ENCODE data around the gene KIF17.

The KIF17 gene

DNA sequence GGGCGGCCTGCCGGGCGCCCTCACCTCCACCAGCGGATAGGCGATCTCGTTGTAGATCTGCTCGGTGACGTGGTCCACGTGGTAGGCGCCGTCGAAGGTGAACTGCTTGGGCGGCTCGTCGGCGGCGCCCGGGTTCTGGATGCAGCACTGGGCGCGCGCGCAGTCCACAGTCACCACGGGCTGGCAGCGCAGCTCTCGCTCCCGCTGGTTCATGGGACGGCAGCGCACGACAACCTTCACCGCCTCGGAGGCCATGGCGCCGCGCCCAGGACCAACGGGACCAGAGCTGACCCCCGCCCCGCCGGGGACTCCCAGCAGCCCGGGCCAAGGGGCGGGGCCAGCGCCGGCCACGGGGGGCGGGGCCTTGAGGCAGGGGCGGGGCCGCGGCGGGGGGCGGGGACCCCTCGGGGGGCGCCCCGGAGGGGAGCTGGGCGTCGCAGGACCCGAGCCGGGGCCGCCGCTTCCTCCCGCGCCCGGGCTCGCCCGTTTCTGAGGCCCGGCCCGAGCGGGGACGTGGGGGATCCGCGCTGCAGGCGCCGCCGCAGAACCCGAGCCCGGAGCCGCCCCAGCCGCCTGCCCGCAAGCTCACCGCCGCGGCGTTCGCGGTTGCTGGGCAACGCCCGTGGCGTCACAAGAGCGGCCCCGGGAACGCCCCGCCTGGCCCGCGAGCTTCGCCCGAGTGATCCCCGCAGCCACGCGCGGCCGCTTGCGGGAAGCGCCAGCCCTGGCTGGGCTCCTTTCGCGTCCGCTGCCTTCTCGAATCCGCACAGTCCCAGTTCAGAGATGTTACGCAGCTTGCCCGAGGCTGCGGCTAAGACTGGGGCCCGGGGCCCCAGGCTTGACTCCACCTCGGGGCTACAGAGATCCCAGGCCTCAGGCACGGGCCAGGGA lies at the start of gene KIF17:
TSS of gene KIF17 (minus strand) at position 556 of the 891 bp plus-strand sequence. CDS start at position 255, 301 bp downstream.
- DNase-seq = peak; percentile 56

DNA sequence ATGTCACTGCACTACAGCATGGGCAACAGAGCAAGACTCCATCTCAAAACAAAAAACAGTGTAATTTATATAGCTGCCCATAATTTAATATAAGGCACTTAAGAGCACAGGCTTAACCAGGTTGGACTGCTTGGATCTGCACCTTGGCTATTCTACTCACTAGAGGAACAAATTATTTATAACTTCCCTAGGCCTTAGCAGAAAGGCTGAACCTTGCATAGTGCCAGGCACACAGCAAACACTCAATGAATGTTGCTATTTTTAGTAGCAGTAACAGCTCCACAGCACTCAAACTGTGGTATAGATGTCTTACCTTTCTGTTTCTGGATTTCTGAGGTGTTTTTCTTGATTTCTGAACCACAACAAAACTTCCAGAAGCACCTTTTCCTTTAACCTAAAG lies 49.5 kb upstream of the KIF17 start:
- no peak for DNase-seq

DNA sequence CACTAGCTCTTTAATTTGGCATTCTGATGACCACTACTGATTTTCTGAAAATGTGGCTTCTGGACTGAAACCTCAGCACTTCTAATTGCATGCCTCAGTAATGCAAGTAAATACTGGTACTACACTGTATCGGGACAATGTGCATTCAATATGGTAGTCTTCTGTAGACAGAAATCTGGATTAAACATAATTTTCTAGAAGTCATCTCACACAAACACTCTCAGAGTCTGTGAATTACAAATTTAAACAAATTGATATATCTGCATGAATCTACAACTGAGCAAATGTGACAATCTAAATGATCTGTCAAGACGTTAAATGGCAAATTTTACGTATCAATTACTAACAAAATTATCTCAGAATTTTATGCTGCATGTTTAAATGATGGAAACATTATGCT lies 45.6 kb upstream of the KIF17 start:
- no peak for DNase-seq

DNA sequence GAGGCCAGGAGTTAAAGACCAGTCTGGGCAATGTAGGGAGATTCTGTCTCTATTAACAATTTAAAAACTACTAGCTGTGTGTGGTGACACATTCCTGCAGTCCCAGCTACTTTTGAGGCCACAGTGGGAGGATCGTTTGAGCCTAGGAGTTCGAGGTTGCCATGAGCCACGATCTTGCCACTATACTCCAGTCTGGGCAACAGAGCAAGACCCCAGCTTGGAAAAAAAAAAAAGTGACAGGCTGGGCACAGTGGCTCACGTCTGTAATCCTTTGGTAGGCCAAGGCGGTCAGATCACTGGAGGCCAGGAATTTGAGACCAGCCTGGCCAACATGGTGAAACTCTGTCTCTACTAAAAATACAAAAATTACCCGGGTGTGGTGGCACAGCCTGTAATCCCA lies 42.5 kb upstream of the KIF17 start:
- DNase-seq = no peak

DNA sequence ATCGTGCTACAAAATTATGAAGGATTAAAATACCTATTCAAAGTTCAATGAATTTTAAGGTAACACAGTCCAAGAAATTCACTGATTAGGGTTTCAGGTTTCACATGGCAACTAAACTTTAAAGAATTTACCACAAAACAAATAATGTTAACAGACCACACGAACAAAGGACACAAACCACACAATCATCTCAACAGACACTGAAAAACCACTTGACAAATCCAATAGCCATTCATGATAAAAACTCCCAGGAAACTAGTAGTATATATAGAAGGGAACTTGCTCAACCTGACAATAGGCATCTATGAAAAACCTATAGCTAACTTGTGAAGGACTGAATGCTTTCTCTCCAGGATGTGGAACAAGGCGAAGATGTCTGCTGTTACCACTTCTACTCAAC lies 35.8 kb upstream of the KIF17 start:
- no peak for DNase-seq

DNA sequence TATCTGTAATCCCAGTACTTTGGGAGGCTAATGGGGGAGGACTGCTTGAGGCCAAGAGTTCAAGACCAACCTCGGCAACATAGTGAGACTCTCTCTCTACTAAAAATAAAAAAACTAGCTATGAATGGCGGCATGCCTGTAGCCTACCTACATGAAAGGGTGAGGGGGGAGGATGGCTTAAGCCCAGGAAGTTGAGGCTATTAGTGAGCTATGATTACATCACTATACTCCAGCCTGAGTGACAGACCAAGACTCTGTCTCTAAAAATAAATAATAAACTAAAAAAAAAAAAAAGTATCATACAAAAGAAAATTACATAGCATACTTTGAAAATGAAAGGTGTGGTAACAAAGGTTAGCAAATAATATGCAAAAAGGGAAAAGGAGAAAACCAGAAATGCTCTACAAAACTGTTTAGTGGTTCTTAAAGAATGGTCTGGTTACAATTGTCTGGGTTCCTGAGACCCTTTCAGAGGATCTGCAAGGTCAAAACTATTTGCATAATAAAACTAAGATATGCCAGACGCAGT lies 33.7 kb upstream of the KIF17 start:
- DNase-seq = no peak

DNA sequence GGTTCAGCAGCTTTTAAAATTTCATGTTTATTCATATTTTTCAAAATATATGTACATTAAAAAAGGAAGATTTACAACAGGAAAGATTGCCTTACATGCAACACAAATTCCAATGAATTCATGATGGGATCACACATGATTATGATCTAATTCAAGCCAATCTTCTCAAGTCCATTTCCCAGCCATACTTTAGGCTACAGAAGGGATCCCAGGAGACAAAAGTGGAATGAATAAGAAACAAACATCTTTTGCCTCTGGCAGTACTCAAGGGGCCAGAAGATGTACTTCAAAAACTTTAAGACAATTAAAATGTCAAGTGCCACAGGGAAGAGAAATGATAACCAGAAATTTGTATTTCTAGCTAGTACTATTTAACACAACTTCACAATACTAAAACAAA lies 24.9 kb upstream of the KIF17 start:
- DNase-seq = no peak

DNA sequence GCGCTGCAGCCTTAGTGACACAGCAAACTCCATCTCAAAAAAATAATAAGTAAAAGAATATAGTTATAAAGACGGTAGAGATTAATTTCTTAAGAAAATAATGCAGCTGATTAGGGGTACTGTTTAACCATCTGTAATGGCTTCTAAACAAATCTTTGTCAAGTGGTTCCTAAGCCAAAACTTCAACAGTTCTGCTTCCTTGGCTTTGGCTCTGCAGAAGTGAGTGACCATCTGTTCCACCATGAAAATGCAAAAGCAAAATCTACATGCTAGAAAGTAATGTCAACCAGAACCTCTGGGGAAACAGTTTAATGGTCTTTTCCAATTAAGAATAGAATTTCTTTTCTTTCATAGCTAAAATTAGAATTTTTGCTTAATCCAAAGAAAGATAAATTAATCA lies 23.0 kb upstream of the KIF17 start:
- DNase-seq = no peak

DNA sequence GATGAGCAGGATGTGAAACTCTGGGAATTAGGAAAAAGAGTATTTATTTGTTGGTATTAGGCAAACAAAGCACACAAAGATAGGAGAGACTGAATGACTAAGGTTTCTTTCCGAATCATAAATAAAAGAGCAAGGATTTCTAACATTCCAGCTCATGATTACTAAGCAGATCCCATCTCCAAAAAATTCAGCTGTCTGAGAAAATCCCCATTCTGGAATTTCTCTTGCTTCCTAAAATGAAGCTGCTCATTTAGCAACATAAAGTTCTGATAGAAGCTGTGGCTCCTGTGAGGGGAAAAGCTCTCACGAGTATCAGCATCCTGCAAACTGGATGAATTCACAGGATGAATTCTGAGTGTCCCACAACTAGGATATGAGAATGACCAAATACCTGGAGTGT lies 21.4 kb upstream of the KIF17 start:
- no peak for DNase-seq

DNA sequence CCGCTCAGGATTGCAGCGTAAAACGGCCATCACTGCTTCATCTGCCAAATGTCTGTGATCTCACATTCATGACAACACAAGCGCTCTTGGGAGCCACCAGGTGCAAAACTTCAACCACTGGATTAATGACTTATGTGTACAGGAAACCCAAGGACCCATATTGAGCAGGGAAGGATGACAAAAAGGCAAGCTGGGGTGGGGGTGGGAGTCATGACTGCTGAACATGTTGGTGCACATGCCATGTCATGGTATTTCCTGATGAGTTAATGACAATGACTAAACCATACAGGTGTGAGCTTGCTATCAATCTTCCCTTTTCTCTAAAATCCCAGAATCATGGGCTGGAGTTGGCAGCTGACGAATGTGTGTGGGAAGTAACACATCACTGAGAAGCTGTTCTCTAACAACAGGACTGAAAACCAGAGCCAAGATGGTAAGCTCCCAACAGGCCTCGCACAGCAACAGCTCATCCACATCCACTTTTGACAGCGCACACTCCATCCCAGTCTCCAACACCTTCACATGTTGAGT lies 17.8 kb upstream of the KIF17 start:
- DNase-seq = no peak

DNA sequence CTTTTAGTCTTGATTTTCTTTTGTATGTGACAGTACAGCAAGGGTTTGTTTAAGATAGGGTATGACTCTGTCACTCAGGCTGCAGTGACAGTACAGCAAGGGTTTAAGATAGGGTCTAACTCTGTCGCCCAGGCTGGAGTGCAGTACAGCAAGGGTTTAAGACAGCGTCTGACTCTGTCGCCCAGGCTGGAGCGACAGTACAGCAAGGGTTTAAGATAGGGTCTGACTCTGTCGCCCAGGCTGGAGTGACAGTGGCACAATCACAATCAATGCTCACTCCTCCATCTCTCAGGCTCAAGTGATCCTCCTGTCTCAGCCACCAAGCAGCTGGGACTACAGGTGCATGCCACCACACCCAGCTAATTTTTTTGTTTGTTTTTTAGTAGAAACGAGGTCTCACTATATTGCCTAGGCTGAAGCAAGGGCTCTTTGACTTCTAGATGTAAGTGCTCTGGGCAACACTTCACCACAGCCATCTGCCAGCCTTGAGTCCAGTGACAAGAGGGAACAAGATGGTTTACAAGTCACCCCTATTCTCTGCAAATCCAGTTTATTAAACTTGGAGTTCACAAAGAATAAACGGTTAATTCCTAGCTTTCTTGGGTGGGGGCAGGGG lies 15.7 kb upstream of the KIF17 start:
- DNase-seq = no peak

DNA sequence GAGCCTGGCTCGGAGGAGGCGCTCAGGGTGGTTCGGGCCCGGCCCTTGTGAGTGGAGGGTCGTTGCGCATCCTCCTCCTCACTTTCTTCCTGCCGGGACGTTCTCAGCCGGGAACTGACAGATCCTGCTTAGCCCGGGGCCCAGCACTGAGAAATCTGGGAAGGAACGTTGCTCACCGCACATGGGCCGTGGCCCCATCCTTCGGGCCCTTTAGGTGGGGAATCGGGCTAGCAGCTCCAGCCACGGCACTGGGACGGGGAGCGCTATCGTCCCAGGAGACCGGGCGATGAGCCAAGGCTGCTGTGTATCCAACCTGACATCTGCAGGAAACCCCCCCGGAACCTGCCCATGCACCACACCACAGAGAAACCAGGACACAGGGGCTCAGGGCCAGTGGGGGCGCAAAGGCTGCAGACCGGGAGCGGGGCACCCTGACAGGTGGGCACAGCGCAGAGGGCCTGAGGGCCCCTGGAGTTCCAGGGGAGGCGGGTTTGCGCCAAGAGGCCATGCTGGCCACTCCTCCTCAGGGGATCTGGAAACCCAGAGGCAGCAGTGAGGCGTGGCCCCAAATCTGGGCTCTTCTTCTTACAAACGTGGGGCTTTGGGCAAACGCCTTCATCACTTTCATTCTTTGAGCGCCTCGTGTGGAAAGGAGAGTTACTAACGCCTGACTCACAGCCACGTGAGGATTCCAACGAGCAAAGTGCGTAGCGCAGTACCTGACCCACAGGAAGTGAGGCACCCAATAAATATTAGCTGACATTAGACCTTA lies 15.0 kb upstream of the KIF17 start, which contains the start of gene SH2D5:
TSS of gene SH2D5 (minus strand) at position 116 of the 772 bp plus-strand sequence. CDS start 4,659 bp downstream, outside the sequence.
- DNase-seq = peak; percentile 83

DNA sequence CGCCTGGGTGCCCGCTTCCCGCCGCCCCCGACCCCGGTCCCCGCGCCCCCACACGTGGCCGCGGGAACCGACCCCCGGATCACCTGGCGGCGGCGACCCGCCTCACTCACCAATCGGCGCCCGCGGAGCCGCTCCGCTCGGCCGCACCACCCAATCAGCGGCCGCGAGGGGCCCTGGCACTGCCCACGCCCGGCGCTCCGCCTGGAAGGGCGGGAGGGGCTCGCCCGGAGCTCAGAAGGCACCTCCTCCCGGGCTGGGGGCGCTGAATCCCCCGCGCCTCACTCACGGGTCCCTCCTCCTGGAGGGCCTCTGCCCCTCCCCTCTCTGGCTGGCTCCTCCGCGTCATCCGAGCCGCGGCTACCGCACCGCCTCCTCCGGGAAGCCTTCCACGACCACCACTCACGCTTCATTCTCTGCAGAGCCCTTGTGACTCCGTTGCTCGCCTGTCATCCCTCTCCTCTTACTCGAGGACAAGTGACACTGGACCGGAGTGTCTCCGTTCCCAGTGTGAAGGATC lies 14.3 kb upstream of the KIF17 start:
- peak; percentile 50 for DNase-seq

DNA sequence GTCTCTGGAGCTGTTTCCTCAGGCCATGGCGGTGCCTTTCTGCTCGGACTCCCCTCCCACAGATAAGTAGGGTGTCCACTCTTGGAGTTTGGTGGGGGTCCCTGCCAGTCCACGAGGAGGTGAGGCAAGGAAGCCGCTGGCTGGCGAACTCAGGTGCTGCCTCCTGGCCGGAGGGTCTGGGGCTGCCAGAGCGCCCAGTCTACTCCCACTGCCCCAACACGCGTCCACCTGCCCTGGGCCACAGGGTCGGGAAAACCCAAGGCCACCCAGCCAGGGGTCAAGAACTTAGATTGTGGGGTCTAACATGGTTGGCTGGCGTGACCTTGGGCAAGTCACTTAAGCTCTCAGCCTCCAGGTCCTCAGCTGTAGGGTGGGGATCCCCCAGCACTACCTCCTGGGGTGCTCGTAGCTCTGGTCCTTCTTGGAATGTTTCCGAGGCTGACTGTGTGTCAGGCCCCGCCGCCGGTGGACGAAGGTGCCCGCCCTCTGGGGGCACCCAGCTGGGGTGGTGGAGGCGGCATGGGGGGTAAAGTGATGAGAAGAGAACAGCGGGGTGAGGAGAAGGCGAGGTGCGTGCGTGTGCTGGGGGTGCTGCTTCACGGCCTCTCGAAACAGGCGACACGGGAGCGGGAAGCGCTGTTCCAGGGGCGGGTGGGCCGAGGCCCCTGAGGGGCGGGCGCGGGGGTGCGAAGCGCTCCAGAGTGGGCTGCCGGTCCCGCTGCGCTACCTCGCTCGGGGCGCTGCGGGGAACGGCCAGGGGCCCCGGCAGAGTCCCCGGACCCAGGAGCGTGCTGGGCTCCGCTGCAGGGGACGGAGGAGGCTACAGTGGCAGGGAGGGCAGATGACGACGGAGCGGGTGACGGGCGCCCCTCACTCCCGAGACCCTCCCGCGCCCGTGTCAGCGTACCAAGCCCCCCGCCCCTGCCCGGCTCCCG lies 13.5 kb upstream of the KIF17 start:
- no peak for DNase-seq

DNA sequence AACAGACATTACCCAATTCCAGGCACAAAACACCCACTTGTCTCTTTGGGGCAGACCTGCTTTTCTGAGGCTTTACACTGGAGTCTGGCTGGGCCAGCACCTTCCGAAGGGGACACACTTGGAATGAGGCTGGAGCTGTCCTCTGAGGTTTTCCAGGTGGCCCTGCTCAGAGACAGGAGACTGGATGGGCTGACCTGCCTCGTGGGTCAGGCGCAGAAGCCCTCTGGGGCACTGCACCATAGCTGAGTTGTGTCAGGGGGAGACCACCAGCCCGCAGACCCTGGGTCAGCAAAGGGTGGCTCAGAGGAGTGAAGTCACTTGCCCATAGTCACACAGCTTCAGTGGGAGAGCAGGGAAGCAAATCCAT lies 12.9 kb upstream of the KIF17 start:
- no peak for DNase-seq

DNA sequence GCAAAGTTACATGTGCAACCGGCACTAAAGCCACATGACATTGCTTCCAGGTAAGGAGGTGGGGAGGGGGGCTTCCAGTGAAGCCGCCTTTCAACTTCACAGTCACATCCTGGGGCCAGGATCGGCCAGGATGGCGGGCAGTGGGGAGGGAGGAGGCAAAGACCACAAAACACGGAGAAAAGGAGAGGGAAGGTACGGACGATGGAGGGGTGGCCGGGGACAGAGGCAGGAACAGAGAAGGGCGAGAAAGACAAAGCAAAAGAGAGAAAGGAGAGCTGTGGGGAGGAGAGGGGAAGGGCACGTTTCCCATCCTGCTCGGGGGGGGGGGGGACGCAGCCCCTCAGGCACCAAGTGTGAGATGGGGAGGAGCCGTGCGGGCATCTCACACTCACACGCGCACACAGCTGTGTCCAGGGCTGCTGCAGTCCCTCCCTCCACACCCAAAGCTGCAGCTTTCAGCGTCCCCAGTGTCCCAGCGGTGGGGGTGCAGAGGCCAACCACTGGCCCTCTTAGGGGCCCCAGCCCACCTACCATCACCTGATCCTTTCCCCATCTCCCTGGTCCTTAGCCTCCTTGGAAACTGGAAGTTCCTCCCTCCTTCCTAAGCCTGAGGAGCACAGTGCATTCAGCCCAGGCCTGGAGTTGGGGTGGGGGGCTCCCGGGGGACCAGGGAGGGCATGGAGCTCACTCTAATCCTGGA lies 12.3 kb upstream of the KIF17 start:
- DNase-seq = no peak

DNA sequence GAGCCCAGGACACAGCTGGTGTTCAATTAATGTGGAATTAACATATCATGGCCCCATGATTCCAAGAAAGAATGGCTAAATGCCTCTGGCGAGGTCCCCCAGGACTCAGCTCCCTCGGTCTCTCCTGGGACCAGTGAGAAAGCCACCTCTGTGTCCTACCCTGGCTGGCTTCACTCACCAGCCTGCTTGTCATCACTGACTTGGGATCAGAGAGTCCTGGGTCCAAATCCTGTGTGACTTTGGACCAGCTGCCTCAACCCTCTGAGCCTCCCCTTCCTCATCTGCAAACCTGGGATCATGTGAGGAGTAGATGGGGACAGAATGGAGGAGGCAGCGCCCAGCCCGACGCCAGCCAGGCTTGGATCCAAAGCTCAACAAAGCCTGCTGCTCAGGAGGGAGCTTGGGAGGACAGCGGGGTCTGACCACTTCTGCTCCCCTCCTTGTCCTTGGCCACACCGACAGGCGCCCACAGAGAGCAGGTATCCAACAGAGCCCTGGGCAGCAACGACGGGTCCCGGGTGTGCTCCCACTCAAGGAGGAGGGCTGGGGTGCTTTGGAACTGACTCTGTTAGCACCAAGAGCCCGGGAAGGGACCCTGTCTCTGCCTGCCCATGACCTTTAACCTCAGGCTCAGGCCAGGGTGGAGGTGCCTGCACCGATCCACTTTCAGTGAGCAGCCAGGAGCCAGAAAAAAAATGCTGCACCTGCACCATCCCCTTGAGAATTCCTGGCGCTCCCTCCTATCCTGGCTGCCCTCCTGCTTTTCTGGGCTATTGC lies 11.5 kb upstream of the KIF17 start:
- no peak for DNase-seq

DNA sequence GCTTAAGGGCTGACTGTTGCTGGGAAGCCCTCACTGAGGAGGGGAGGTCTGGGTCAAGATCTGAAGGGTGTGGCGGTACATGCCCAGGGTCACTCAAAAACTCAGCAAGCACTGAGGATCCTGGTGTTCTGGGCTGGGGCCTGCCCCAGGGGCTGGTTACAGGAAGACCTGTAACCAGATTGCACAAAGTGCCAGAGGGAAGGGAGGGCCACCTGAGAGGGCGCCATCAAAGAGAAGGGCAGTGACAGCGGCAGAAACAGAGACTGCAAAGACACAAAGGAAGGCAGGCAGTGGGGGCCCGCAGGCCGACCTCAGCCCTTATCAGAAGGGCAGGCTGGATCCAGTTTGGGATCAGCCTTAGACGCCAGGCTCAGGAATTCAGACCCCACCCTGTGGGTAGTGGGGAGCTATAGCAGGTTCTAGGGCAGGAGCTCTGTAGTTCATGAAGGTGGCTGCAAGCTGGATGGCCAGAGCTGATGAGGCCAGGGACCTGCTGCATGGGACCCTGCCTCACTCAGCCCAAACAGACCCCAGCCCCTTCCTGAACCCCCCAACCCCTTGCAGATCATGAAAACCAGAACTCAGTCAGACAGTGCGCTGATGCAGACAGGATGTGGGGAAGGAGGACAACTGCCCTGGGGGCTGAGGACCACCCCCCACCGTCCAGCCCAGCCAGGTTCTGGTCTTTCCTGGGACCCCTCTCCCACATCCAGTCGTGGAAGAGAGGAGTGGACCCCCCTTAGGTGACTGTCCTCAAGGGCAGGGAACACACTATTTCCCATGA lies 10.8 kb upstream of the KIF17 start:
- no peak for DNase-seq

DNA sequence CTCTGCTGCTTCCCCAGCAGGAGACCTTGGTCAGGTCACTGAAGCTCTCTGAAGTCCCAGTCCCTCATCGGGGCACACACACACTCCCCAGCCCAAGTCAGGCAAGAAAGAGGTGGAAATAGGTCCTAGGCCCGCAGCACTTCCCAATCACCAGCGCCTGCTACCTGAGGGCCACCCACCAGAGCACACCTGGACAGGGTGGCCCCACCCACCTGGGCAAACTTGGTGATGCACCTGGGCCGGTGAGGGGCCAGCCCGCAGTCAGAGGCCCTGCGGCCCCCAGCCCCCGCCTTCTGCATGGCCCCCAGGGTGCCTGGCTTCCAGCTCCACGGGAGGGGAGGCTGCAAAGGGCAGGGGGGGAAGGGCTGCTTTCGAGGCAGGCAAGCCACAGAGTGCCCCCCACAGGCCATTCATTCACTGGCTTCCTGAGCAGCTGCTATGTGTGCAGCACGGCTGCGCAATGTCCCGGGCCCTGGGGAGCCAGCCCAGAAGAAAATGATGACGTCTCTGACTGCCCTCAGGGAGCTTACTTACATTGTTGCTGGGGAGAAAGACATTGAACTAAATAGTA lies 10.0 kb upstream of the KIF17 start:
- DNase-seq = no peak

All from stimulated activated CD4-positive, alpha-beta T cell treated with anti-CD3 and anti-CD28 coated beads, Interleukin-1b, Interleukin-23, amount 100 ng/mL, for 48 hours (primary cell).